Erythroblast (primary cell): Measurements from ENCODE around the gene TBC1D9B.

Experiments
- GATA1 ChIP-seq: IDR thresholded peaks from 2 replicates; pipeline ENCODE4 v1.6.1; 2011; ENCODE audit warnings: low read depth, mild to moderate bottlenecking, control low read depth, low read length, moderate library complexity
- POLR2A ChIP-seq: IDR thresholded peaks from 2 replicates; pipeline ENCODE4 v1.6.1; 2011; ENCODE audit warnings: mild to moderate bottlenecking, low read length

GRCh38 chr5:179828756-179829421 is 78.8 kb downstream of the TBC1D9B start:
- TF ChIP-seq POLR2A, result no peak
- TF ChIP-seq GATA1, result no peak
